ENCODE measurements around the gene HEPH. TPM values are rescaled to one million over a fixed set of nuclear protein-coding genes. Genes with fewer than 3 reads are reported as not detected.

Gene HEPH
- total and polyA plus RNA-seq, 10 of the 15 experiments (the other 5 are each of a cell fraction or from before 2014, with no cell fraction given), result 0.20 to 1.1 (median 0.49) TPM

- TF ChIP-seq CUX1 (IDR thresholded peaks at IDR 0.05; ENCODE audit: insufficient replicate concordance, low read depth, low read length), result no peak
- no peak for TF ChIP-seq ZZZ3 (IDR thresholded peaks at IDR 0.05; ENCODE audit: control insufficient read depth, insufficient read length, low read depth)
- TF ChIP-seq SREBF2 (IDR thresholded peaks at IDR 0.05; ENCODE audit: low read length), result no peak
These were observed 37.4 kb upstream of the HEPH start (continued) for GRCh38 chrX:66126662-66127061.

DNA sequence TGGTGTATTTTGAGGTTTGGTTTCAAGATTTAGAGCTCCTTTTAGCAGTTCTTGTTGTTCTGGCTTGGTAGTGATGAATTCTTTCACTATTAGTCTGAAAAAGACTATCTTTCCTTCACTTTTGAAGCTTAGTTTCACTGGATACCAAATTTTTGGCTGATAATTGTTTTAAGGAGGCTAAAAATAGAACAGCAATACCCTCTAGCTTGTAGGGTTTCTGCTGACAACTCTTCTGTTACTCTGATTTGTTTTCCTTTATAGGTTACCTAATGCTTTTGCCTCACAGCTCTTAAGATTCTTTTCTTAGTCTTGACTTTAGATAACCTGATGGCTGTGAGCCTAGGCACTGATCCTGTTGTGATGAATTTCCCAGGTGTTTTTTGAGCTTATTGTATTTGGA is 33.6 kb upstream of the HEPH start:
- H3K27me3 ChIP-seq (replicated peaks in 1 of 2; ENCODE audit: control insufficient read depth in 2 of 2, insufficient read depth in 2 of 2, low read length in 1 of 2), result no peaks in the 10 kb centered on the region
- in situ Hi-C loops (cut with MboI) (no loop called here), intact Hi-C loops (cut with micrococcal nuclease; ENCODE audit: unreplicated experiment) (no loop called here)
- no peak overlapping the region for H3K9ac ChIP-seq (ENCODE audit: control insufficient read depth, insufficient read depth, low read length)
- no peak for DNase-seq (ENCODE audit: low read depth, low spot score)
- H3K4me3 ChIP-seq, result no peak overlapping the region
- no peak for FAIRE-seq
- no peak for ATAC-seq
- no peaks in the 10 kb centered on the region for H3K4me1 ChIP-seq (ENCODE audit: control insufficient read depth, insufficient read depth, low read length)
- ChIA-PET SMC1A (ENCODE audit: uncharacterized antibody, unreplicated experiment) (interaction anchor here (0.7 to 1.4 kb wide), 3 partner anchors 18 to 84 kb away, joined by 3 to 4 read pairs (median 3); no protein-coding TSS in a partner anchor), POLR2A (no interaction called here), CTCF (interaction anchor here (0.9 to 1.3 kb wide), 4 partner anchors 13 to 100 kb away, joined by 3 to 4 read pairs (median 3); no protein-coding TSS in a partner anchor), RAD21 (ENCODE audit: unreplicated experiment) (interaction anchor here (1.0 to 1.5 kb wide), 2 partner anchors 71 to 600 kb away, joined by 3 read pairs; no protein-coding TSS in a partner anchor)
- no peaks in the 10 kb centered on the region for H3K79me2 ChIP-seq (ENCODE audit: control insufficient read depth, insufficient read depth, low read length)
- H2AFZ ChIP-seq (ENCODE audit: control insufficient read depth, low read depth, low read length), result no peak overlapping the region
- no peaks in the 10 kb centered on the region for H3K9me3 ChIP-seq (replicated peaks; ENCODE audit: control insufficient read depth, insufficient read depth, low read length)
- H3K27ac ChIP-seq (ENCODE audit: control insufficient read depth, insufficient read depth), result no peak overlapping the region
- no TSS peak for BruUV-seq (replicated peaks)
- no peaks in the 10 kb centered on the region for H4K20me1 ChIP-seq (ENCODE audit: control insufficient read depth, insufficient read depth)
- TF ChIP-seq ZSCAN29 (IDR thresholded peaks at IDR 0.05) (no peak), JUNB (IDR thresholded peaks at IDR 0.05) (no peak), CBFB (IDR thresholded peaks at IDR 0.05; ENCODE audit: low read depth) (no peak), ZBTB11 (CRISPR knock-in tag; IDR thresholded peaks at IDR 0.05) (no peak), SMC3 (IDR thresholded peaks at IDR 0.05; ENCODE audit: borderline replicate concordance, low read length) (no peak), HDAC2 (IDR thresholded peaks at IDR 0.05) (no peak), TCF12 (IDR thresholded peaks at IDR 0.05; ENCODE audit: low read depth, low read length) (no peak), HDAC6 (IDR thresholded peaks at IDR 0.05; ENCODE audit: unreplicated experiment) (no peak), SRF (IDR thresholded peaks at IDR 0.05; ENCODE audit: low read depth in 2 of 2, low read length in 2 of 2) (no peak)
- TF ChIP-seq, protein P1, sequence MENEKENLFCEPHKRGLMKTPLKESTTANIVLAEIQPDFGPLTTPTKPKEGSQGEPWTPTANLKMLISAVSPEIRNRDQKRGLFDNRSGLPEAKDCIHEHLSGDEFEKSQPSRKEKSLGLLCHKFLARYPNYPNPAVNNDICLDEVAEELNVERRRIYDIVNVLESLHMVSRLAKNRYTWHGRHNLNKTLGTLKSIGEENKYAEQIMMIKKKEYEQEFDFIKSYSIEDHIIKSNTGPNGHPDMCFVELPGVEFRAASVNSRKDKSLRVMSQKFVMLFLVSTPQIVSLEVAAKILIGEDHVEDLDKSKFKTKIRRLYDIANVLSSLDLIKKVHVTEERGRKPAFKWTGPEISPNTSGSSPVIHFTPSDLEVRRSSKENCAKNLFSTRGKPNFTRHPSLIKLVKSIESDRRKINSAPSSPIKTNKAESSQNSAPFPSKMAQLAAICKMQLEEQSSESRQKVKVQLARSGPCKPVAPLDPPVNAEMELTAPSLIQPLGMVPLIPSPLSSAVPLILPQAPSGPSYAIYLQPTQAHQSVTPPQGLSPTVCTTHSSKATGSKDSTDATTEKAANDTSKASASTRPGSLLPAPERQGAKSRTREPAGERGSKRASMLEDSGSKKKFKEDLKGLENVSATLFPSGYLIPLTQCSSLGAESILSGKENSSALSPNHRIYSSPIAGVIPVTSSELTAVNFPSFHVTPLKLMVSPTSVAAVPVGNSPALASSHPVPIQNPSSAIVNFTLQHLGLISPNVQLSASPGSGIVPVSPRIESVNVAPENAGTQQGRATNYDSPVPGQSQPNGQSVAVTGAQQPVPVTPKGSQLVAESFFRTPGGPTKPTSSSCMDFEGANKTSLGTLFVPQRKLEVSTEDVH (IDR thresholded peaks at IDR 0.05; ENCODE audit: low read depth, partially characterized antibody), result no peak
- H3K36me3 ChIP-seq (ENCODE audit: control insufficient read depth in 2 of 2, insufficient read depth in 2 of 2, low read length in 1 of 2), result no peaks in the 10 kb centered on the region
- no peak overlapping the region for H3K4me2 ChIP-seq (ENCODE audit: control insufficient read depth, insufficient read depth)
